ENCODE data around the gene PRDM11.

DNA sequence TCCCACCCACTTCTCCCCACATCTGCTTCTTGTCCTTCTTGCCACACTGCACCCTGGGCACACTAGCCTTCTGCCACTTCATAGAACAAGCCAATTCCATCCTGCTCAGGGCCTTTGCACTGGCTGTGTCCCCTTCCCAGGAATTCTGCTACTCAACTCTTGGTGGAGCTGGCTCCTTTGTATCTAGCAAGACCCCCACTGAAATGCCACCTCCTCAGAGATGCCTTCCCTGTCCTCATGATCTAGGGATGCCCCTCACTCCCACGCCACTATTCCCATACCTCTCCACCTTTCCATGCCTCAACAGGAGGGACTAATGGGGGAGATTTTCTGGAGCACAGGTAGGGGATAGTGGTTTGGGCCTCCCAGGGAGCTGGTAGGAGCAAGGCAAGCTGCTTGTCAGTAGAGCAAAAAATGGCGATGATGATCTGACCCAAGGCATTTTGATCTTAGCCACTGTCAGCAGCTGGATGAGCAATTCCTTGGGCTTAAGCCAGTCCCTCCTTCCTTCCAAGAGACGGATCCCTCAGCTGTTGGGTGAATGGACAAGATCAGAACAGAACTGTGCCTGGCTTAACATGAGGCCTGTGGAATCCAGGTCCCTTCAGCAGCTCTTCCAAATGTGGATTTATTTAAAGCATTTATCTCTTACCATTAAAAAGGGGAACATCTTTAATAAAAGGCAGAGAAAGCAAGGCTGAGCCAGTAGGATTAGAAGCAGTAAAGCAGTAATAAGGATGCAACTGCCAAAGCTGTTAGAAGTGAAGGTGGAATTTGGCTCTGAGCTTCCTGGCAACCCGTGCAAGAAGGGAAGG is 4.0 kb upstream of the PRDM11 start:
- TF ChIP-seq, protein P1, sequence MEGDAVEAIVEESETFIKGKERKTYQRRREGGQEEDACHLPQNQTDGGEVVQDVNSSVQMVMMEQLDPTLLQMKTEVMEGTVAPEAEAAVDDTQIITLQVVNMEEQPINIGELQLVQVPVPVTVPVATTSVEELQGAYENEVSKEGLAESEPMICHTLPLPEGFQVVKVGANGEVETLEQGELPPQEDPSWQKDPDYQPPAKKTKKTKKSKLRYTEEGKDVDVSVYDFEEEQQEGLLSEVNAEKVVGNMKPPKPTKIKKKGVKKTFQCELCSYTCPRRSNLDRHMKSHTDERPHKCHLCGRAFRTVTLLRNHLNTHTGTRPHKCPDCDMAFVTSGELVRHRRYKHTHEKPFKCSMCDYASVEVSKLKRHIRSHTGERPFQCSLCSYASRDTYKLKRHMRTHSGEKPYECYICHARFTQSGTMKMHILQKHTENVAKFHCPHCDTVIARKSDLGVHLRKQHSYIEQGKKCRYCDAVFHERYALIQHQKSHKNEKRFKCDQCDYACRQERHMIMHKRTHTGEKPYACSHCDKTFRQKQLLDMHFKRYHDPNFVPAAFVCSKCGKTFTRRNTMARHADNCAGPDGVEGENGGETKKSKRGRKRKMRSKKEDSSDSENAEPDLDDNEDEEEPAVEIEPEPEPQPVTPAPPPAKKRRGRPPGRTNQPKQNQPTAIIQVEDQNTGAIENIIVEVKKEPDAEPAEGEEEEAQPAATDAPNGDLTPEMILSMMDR (IDR thresholded peaks at IDR 0.05), result no peak
- TF ChIP-seq POLR2A (IDR thresholded peaks at IDR 0.05), result no peak

Data from body of pancreas (tissue), 4 donors.